CD4-positive, alpha-beta memory T cell (primary cell): ENCODE measurements around the gene SERPINA7. TPM values are rescaled to one million over a fixed set of nuclear protein-coding genes. Genes with fewer than 3 reads are reported as not detected.
A peak's percentile ranks its signal among the peaks of the same experiment; 100 is the strongest.
"Not testable (repeated sequence)": the region's sequence is repeated elsewhere in the genome, so short reads cannot be mapped to it uniquely, and the experiment has no call there.

ENCODE experiments used
- CTCF ChIA-PET: fragments of 350-600 bp; sonication (Branson Sonifier 250); formaldehyde crosslinking; loops from one replicate; lab custom pipeline; 2021; ENCODE audit warnings: inconsistent platforms; ENCODE audit not compliant: partially characterized antibody; lab: Charles Lee
- POLR2A ChIA-PET: fragments of 350-600 bp; sonication (Branson Sonifier 250); formaldehyde crosslinking; loops from one replicate; lab custom pipeline; 2021; ENCODE audit not compliant: partially characterized antibody; lab: Charles Lee
- DNase-seq, 5 donors: peaks; one replicate each; pipeline versions ENCODE4 v3.0.0 to v3.0.0-alpha.2; 2020 to 2022; ENCODE audit warnings: mixed read lengths in 1 of 5
- H3K27ac ChIP-seq: one replicate; pipeline ENCODE4 v1.7.0; 2013; ENCODE audit warnings: low read depth, low read length
- H3K27me3 ChIP-seq: 2 replicates; pipeline ENCODE4 v1.7.0; 2013; ENCODE audit warnings: mild to moderate bottlenecking, low read length, moderate library complexity; ENCODE audit not compliant: insufficient read depth
- H3K36me3 ChIP-seq: 2 replicates; pipeline ENCODE4 v1.7.0; 2013; ENCODE audit warnings: mild to moderate bottlenecking, low read length, moderate library complexity; ENCODE audit not compliant: insufficient read depth
- H3K4me1 ChIP-seq: 2 replicates; pipeline ENCODE4 v1.7.0; 2013; ENCODE audit warnings: mild to moderate bottlenecking, low read length, moderate library complexity; ENCODE audit not compliant: insufficient read depth
- H3K4me3 ChIP-seq, 2 donors: one replicate each; pipeline ENCODE4 v1.7.0; 2013; ENCODE audit warnings: low read length in 2 of 2, mild to moderate bottlenecking in 1 of 2
- H3K9me3 ChIP-seq, 2 donors: one replicate each; pipeline ENCODE4 v1.7.0; 2013; ENCODE audit warnings: low read length in 2 of 2, control low read depth in 1 of 2; ENCODE audit not compliant: control insufficient read depth in 1 of 2
- H3K27ac Mint-ChIP-seq, 7 donors: one replicate each; pipeline ENCODE4 v1.8.0; 2020 to 2021; ENCODE audit warnings: mixed read lengths in 7 of 7, mild to moderate bottlenecking in 6 of 7, inconsistent platforms in 3 of 7, moderate library complexity in 3 of 7
- H3K27me3 Mint-ChIP-seq, 2 donors: one replicate each; pipeline ENCODE4 v1.8.0; 2020 to 2021; ENCODE audit warnings: mixed read lengths in 2 of 2
- H3K36me3 Mint-ChIP-seq, 2 donors: one replicate each; pipeline ENCODE4 v1.8.0; 2020 to 2021; ENCODE audit warnings: mixed read lengths in 2 of 2, inconsistent platforms in 1 of 2, mild to moderate bottlenecking in 1 of 2
- H3K4me1 Mint-ChIP-seq, 4 donors: one replicate each; pipeline ENCODE4 v1.8.0; 2020 to 2021; ENCODE audit warnings: mixed read lengths in 4 of 4, mild to moderate bottlenecking in 1 of 4
- H3K4me3 Mint-ChIP-seq, 8 donors: one replicate each; pipeline ENCODE4 v1.8.0; 2020 to 2021; ENCODE audit warnings: mixed read lengths in 8 of 8, mild to moderate bottlenecking in 7 of 8, moderate library complexity in 6 of 8, inconsistent platforms in 3 of 8
- H3K9me3 Mint-ChIP-seq, 8 donors: one replicate each; pipeline ENCODE4 v1.8.0; 2020 to 2021; ENCODE audit warnings: mixed read lengths in 8 of 8, mild to moderate bottlenecking in 5 of 8, inconsistent platforms in 3 of 8, moderate library complexity in 1 of 8
- intact Hi-C: fragments of 100-400 bp; cut with micrococcal nuclease; formaldehyde crosslinking; loops from one replicate; pipeline ENCODE4 v1.15.1; 2023
- polyA plus RNA-seq, 2 donors: library from polyadenylated mRNA; unstranded; fragments of 300-500 nt; fragmentation: Illumina TruSeq; gene quantifications; one replicate each; pipeline ENCODE4 v1.2.3, GENCODE V29; 2021
- total RNA-seq, 2 experiments: library from RNA; stranded (reverse); gene quantifications; one replicate each; pipeline ENCODE4 v1.2.3, GENCODE V29; 2021

SERPINA7 gene
- total and polyA plus RNA-seq, 4 experiments from 2014 or later = not detected

- ChIA-PET CTCF (no interaction called here), POLR2A (no interaction called here)
- DNase-seq = no peak
- H3K4me1 Mint-ChIP-seq = no peaks in the 10 kb centered on the region
- no peaks in the 10 kb centered on the region for H3K27me3 Mint-ChIP-seq
- intact Hi-C loops = no loop called here
- H3K27me3 ChIP-seq = no peaks in the 10 kb centered on the region
- H3K4me1 ChIP-seq = no peaks in the 10 kb centered on the region
- no peaks in the 10 kb centered on the region for H3K36me3 Mint-ChIP-seq
- no peak overlapping the region for H3K27ac Mint-ChIP-seq
- H3K9me3 ChIP-seq = no peaks in the 10 kb centered on the region
- no peak overlapping the region for H3K27ac ChIP-seq
- H3K4me3 Mint-ChIP-seq = no peak overlapping the region
- no peaks in the 10 kb centered on the region for H3K36me3 ChIP-seq
- H3K9me3 Mint-ChIP-seq = peaks cover 0 to 7% (median 0%) of the 10 kb centered on the region in 8 donors
- H3K4me3 ChIP-seq = no peak overlapping the region
Observed at GRCh38 chrX:106005684-106006083, 32.8 kb downstream of the SERPINA7 start.

- H3K4me3 Mint-ChIP-seq, H3K27me3 ChIP-seq, CTCF ChIA-PET, H3K9me3 ChIP-seq, H3K27ac Mint-ChIP-seq, H3K4me3 ChIP-seq, H3K27ac ChIP-seq, H3K36me3 Mint-ChIP-seq, H3K36me3 ChIP-seq, DNase-seq, H3K27me3 Mint-ChIP-seq, H3K4me1 ChIP-seq, POLR2A ChIA-PET, H3K9me3 Mint-ChIP-seq, H3K4me1 Mint-ChIP-seq, intact Hi-C loops: not testable (repeated sequence)
Observed at GRCh38 chrX:106000609-106001008, 37.9 kb downstream of the SERPINA7 start.

GRCh38 chrX:106000203-106000602 is 38.3 kb downstream of the SERPINA7 start:
- ChIA-PET CTCF (no interaction called here), POLR2A (no interaction called here)
- H3K9me3 ChIP-seq = no peaks in the 10 kb centered on the region
- Mint-ChIP-seq H3K36me3 (no peaks in the 10 kb centered on the region), H3K27me3 (no peaks in the 10 kb centered on the region), H3K9me3 (peaks cover 0 to 4% (median 0%) of the 10 kb centered on the region in 8 donors), H3K4me3 (no peak overlapping the region), H3K27ac (peak overlapping the region in 1 of 7 donors; percentile 15), H3K4me1 (no peaks in the 10 kb centered on the region)
- no peaks in the 10 kb centered on the region for H3K27me3 ChIP-seq
- H3K4me1 ChIP-seq = no peaks in the 10 kb centered on the region
- intact Hi-C loops = no loop called here
- no peaks in the 10 kb centered on the region for H3K36me3 ChIP-seq
- no peak for DNase-seq
- no peak overlapping the region for H3K4me3 ChIP-seq
- H3K27ac ChIP-seq = no peak overlapping the region

DNA sequence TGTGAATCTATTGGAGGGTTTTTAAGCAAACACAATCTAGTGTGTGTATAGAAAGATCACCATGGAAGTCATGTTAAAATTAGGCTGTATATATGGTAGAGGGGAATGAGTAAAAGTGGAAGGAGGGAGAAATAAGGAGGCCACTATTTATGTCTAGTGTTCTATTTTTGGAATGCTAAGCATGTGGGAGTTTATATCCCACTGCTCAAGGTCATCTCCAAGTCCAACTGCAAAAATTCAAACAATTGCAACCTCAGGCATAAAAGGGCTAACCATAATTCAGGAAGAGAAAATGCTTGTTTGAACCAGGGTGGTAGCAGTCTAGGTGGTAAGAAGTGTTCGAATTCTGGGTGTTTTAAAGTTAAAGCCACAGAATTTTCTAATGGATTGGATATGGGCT is 39.2 kb downstream of the SERPINA7 start:
- DNase-seq = no peak
- intact Hi-C loops = no loop called here
- H3K27me3 Mint-ChIP-seq = no peaks in the 10 kb centered on the region
- H3K27ac Mint-ChIP-seq = no peak overlapping the region
- Histone ChIP-seq H3K9me3 (no peaks in the 10 kb centered on the region), H3K36me3 (no peaks in the 10 kb centered on the region), H3K27ac (no peak overlapping the region), H3K4me3 (no peak overlapping the region), H3K4me1 (no peaks in the 10 kb centered on the region), H3K27me3 (no peaks in the 10 kb centered on the region)
- no peaks in the 10 kb centered on the region for H3K4me1 Mint-ChIP-seq
- H3K4me3 Mint-ChIP-seq = no peak overlapping the region
- peaks cover 0 to 3% (median 0%) of the 10 kb centered on the region in 8 donors for H3K9me3 Mint-ChIP-seq
- ChIA-PET CTCF (no interaction called here), POLR2A (no interaction called here)
- H3K36me3 Mint-ChIP-seq = no peaks in the 10 kb centered on the region

GRCh38 chrX:105988487-105988886 is 50.0 kb downstream of the SERPINA7 start:
- intact Hi-C loops, POLR2A ChIA-PET, H3K36me3 Mint-ChIP-seq, DNase-seq, H3K4me1 ChIP-seq, H3K4me1 Mint-ChIP-seq, H3K36me3 ChIP-seq, H3K27ac Mint-ChIP-seq, H3K4me3 Mint-ChIP-seq, H3K27me3 Mint-ChIP-seq, H3K9me3 Mint-ChIP-seq, H3K27me3 ChIP-seq, H3K4me3 ChIP-seq, H3K27ac ChIP-seq, CTCF ChIA-PET, H3K9me3 ChIP-seq: not testable (repeated sequence)

Other genes with a start within 250 kb of the SERPINA7 start
- gene NRK, start 216.2 kb downstream of the SERPINA7 start, total RNA-seq = not detected
- not detected for gene NRK, start 216.2 kb downstream of the SERPINA7 start, polyA plus RNA-seq
- not detected for gene PWWP3B, start 129.6 kb upstream of the SERPINA7 start, total RNA-seq
- gene PWWP3B, start 129.6 kb upstream of the SERPINA7 start, polyA plus RNA-seq = not detected